Measurements from ENCODE around the gene CDK5R2.
A peak's percentile ranks its signal among the peaks of the same experiment; 100 is the strongest.

Gene CDK5R2

DNA sequence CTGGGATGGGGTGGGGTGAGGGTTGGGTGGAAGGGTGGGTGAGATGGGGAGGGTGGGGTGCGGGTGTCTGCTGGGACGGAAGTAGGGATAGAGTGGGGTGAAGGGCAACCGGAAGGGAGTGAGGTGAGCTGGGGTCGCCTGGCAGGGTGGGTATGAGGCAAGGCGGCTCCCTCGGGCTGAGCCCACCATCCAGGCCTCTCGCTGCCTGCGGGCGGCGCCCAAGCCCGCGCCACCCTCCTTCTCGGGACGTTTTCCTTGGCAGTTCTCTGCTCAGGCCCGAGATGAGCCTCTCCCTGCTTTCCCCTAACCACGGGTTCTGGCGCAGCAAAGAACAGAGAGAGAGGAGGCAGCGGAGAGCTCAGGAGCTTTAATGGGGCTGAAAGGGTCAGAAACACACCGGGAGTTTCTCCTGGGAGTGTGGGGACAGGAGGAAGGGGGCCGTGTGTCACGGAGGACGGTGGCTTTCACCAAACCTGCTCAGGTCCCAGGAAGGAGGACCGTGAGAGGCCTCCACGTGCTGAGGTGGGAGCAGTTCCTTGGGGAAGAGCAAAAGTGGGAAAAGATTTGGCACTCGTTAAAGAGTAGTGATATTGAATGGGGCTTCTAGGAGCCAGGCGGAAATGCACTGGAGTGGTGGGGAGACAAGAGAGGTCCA, 21.4 kb downstream of the CDK5R2 start:
- peaks cover 3% of the 10 kb centered on the region for H3K36me3 Mint-ChIP-seq (ENCODE audit: low read depth)
- peak overlapping the region; percentile 6 for H3K27ac Mint-ChIP-seq
- H3K4me1 Mint-ChIP-seq (ENCODE audit: low read depth) = peaks cover 11% of the 10 kb centered on the region
- H3K9me3 Mint-ChIP-seq = no peaks in the 10 kb centered on the region
- peak overlapping the region; percentile 34 for H3K4me3 Mint-ChIP-seq
- H3K27me3 Mint-ChIP-seq (ENCODE audit: low read depth) = peaks cover 74% of the 10 kb centered on the region

GRCh38 chr2:218981390-218981880, 22.0 kb downstream of the CDK5R2 start:
- Mint-ChIP-seq H3K9me3 (no peaks in the 10 kb centered on the region), H3K27me3 (ENCODE audit: low read depth) (peaks cover 74% of the 10 kb centered on the region), H3K36me3 (ENCODE audit: low read depth) (peaks cover 3% of the 10 kb centered on the region), H3K4me1 (ENCODE audit: low read depth) (peaks cover 12% of the 10 kb centered on the region), H3K27ac (peak overlapping the region; percentile 6), H3K4me3 (no peak overlapping the region)

DNA sequence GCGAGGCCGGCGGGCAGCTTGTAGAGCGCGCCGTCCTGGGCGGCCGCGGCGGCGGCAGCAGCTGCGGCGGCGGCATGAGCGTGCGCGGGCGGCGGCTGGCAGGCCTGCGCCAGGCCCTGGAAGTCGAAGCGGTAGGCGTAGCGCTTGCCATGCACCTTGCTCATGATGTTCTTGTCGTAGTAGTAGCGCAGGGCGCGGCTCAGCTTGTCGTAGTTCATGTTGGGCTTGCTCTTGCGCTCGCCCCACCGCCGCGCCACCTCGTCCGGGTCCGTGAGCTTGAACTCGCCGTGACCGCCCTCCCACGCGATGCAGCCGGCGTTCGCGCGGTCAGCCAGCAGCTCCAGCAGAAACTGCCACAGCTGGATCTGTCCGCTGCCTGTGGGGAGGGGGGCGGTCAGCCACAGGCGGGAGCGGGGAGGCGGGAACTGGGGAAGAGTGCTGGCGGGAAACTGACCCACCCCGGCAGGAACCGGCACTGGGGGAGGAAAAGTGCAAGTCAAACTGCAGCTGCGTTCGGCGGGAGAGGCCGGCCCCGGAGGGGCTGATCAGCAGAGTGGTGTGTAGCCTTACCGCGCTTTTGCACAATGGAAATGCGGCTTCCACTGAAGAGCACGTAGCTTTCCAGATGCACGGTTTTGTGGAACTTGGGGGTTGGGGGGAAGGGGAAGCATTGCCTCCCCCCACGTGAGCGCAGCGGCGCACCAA, 22.6 kb downstream of the CDK5R2 start:
- no peak overlapping the region for H3K4me3 Mint-ChIP-seq
- H3K36me3 Mint-ChIP-seq (ENCODE audit: low read depth) = peaks cover 3% of the 10 kb centered on the region
- H3K27me3 Mint-ChIP-seq (ENCODE audit: low read depth) = peaks cover 74% of the 10 kb centered on the region
- H3K4me1 Mint-ChIP-seq (ENCODE audit: low read depth) = peaks cover 12% of the 10 kb centered on the region
- H3K27ac Mint-ChIP-seq = no peak overlapping the region
- H3K9me3 Mint-ChIP-seq = no peaks in the 10 kb centered on the region

- H3K4me3 Mint-ChIP-seq = no peak overlapping the region
- H3K36me3 Mint-ChIP-seq (ENCODE audit: low read depth) = peaks cover 3% of the 10 kb centered on the region
- H3K27me3 Mint-ChIP-seq (ENCODE audit: low read depth) = peaks cover 74% of the 10 kb centered on the region
- no peak overlapping the region for H3K27ac Mint-ChIP-seq
- H3K4me1 Mint-ChIP-seq (ENCODE audit: low read depth) = peaks cover 12% of the 10 kb centered on the region
- no peaks in the 10 kb centered on the region for H3K9me3 Mint-ChIP-seq
Measured at GRCh38 chr2:218982586-218983262, 23.3 kb downstream of the CDK5R2 start.

DNA sequence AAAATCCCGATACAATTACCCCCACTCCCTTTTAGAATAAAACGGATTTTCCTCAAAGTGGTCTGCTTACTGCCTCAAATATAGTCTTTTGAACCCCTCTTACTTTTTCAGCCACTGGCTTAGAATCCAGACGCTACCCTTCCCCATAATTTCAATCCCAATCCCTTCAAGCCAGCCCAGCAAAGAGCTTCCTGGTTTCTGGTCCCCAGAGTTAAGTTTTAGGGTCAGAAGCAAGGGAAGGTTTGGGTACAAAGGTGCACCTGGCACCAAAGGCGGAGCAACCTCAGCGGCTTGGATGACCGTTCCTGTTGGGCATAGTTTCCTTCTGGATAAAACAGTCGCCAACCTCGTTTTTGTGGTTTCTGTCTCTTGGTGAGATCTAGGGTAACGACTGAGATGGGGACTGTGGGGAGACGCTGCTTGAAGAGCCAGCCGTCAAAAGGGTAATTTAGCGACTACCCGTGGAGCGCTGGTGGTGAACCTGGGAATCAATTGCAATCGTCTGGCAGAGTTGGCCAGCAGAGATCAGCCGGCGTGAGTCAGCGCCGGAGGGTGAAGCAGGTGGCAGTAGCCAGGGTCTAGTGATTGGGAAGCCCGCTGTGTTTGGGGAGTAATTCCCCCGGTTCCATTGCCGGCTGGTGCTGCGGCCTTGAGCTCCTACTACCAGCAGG, 23.9 kb downstream of the CDK5R2 start:
- no peaks in the 10 kb centered on the region for H3K9me3 Mint-ChIP-seq
- no peak overlapping the region for H3K27ac Mint-ChIP-seq
- H3K27me3 Mint-ChIP-seq (ENCODE audit: low read depth) = peaks cover 78% of the 10 kb centered on the region
- H3K4me1 Mint-ChIP-seq (ENCODE audit: low read depth) = peaks cover 12% of the 10 kb centered on the region
- no peak overlapping the region for H3K4me3 Mint-ChIP-seq
- peaks cover 3% of the 10 kb centered on the region for H3K36me3 Mint-ChIP-seq (ENCODE audit: low read depth)

DNA sequence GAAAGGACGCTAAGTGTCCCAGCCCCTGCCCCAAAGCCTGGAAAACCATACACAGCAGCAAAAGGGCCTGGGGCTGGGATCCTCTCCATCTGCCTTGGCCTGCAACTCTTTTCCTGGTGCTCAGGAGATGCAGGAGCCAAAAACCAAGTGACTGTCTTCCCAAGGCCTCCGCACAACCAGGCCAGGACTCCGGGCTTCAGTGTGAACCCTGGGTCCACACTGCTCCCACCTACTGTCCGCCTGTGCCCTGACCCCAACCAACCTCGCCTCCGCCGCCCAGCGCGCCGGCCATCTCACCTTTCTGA, 24.4 kb downstream of the CDK5R2 start:
- no peak overlapping the region for H3K27ac Mint-ChIP-seq
- peaks cover 3% of the 10 kb centered on the region for H3K36me3 Mint-ChIP-seq (ENCODE audit: low read depth)
- H3K9me3 Mint-ChIP-seq = no peaks in the 10 kb centered on the region

GRCh38 chr2:218984239-218985020, 25.0 kb downstream of the CDK5R2 start:
- H3K4me3 Mint-ChIP-seq = no peak overlapping the region
- H3K27ac Mint-ChIP-seq = peak overlapping the region; percentile 52
- H3K27me3 Mint-ChIP-seq (ENCODE audit: low read depth) = peaks cover 82% of the 10 kb centered on the region
- no peaks in the 10 kb centered on the region for H3K9me3 Mint-ChIP-seq
- H3K4me1 Mint-ChIP-seq (ENCODE audit: low read depth) = peaks cover 12% of the 10 kb centered on the region
- H3K36me3 Mint-ChIP-seq (ENCODE audit: low read depth) = peaks cover 3% of the 10 kb centered on the region

More for the DNA sequence above, 24.4 kb downstream of the CDK5R2 start:
- H3K4me3 Mint-ChIP-seq = no peak overlapping the region
- H3K27me3 Mint-ChIP-seq (ENCODE audit: low read depth) = peaks cover 79% of the 10 kb centered on the region
- H3K4me1 Mint-ChIP-seq (ENCODE audit: low read depth) = peaks cover 12% of the 10 kb centered on the region

GRCh38 chr2:218985021-218985324, 25.5 kb downstream of the CDK5R2 start, which contains the start of gene FEV:
FEV (minus strand) TSS chr2:218985184; CDS start chr2:218985075, 109 bp downstream.
- H3K27ac Mint-ChIP-seq = peak within 1 kb of the TSS; percentile 52
- H3K4me1 Mint-ChIP-seq (ENCODE audit: low read depth) = peaks cover 12% of the 10 kb centered on the region
- peaks cover 3% of the 10 kb centered on the region for H3K36me3 Mint-ChIP-seq (ENCODE audit: low read depth)
- peaks cover 82% of the 10 kb centered on the region for H3K27me3 Mint-ChIP-seq (ENCODE audit: low read depth)
- H3K9me3 Mint-ChIP-seq = no peaks in the 10 kb centered on the region
- no peak within 1 kb of the TSS for H3K4me3 Mint-ChIP-seq

DNA sequence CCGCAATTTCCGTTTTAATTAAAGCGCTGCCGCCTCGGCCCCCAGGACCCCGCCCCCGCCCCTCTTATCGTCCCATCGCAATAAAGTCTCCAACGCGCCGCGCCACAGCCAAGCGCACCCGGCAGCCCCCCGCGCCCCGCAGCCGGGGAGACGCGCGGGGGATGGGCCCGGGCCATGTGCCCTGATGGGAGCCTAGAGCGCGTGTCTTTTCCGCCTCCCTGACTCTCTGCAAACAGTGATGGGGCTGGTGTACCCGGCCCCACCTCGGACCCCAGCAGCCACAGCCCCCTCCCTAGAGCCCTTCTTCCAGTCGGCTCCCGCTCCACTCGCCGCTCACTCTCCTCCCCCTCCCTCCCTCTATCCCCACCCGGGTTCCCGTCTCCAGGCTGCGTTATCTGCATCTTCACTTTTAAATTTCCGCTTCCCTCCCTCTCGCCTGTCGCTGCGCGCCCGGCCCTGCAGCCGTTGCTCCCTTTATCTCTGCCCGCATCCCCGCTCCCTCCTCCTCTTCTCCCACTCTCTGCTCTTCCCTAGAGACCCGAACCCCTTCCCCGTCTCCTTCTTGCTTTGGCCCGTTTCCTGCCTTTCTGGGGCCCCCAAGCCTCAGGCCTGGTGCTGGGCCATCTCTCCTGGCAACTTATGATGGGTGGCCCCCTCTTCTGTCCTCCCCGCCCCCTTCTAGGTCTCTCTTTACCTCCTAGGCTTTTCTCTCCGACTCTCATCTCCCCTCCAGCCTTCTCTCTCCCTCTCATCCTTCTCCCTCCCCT, 26.0 kb downstream of the CDK5R2 start:
- no peak overlapping the region for H3K27ac Mint-ChIP-seq
- peaks cover 84% of the 10 kb centered on the region for H3K27me3 Mint-ChIP-seq (ENCODE audit: low read depth)
- no peak overlapping the region for H3K4me3 Mint-ChIP-seq

GRCh38 chr2:218986148-218986761, 26.8 kb downstream of the CDK5R2 start:
- Mint-ChIP-seq H3K36me3 (ENCODE audit: low read depth) (no peaks in the 10 kb centered on the region), H3K27ac (no peak overlapping the region), H3K27me3 (ENCODE audit: low read depth) (peaks cover 86% of the 10 kb centered on the region), H3K4me1 (ENCODE audit: low read depth) (peaks cover 6% of the 10 kb centered on the region), H3K4me3 (no peak overlapping the region), H3K9me3 (no peaks in the 10 kb centered on the region)

More for the DNA sequence above, 26.0 kb downstream of the CDK5R2 start:
- peaks cover 10% of the 10 kb centered on the region for H3K4me1 Mint-ChIP-seq (ENCODE audit: low read depth)
- H3K36me3 Mint-ChIP-seq (ENCODE audit: low read depth) = peaks cover 1% of the 10 kb centered on the region
- no peaks in the 10 kb centered on the region for H3K9me3 Mint-ChIP-seq

GRCh38 chr2:218988164-218988563, 28.7 kb downstream of the CDK5R2 start:
- H3K27ac Mint-ChIP-seq = no peak overlapping the region
- H3K9me3 Mint-ChIP-seq = no peaks in the 10 kb centered on the region
- no peaks in the 10 kb centered on the region for H3K36me3 Mint-ChIP-seq (ENCODE audit: low read depth)
- peaks cover 86% of the 10 kb centered on the region for H3K27me3 Mint-ChIP-seq (ENCODE audit: low read depth)
- H3K4me1 Mint-ChIP-seq (ENCODE audit: low read depth) = peaks cover 5% of the 10 kb centered on the region
- H3K4me3 Mint-ChIP-seq = no peak overlapping the region

DNA sequence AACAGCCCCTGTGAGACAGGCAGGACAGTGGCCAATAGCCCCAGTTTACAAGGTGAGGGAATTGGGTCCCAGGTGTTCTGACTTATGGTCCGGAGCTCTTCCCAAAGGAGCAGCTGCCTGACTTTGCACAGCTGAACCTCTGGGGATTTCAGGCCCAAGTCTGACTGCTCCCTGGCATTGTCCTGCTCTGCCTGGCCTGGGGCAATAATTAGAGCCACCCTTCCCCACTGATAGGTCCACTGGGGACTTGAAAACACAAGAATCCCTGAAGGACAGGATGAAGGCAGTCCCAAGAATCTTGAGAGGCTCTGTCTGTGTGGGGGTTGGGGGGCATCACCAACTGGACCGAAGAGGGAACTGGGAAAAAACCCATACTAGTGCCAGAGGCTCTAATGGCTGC, 29.2 kb downstream of the CDK5R2 start:
- H3K36me3 Mint-ChIP-seq (ENCODE audit: low read depth) = no peaks in the 10 kb centered on the region
- no peak overlapping the region for H3K27ac Mint-ChIP-seq
- peaks cover 5% of the 10 kb centered on the region for H3K4me1 Mint-ChIP-seq (ENCODE audit: low read depth)
- H3K9me3 Mint-ChIP-seq = no peaks in the 10 kb centered on the region
- no peak overlapping the region for H3K4me3 Mint-ChIP-seq
- peaks cover 83% of the 10 kb centered on the region for H3K27me3 Mint-ChIP-seq (ENCODE audit: low read depth)

GRCh38 chr2:218990052-218990451, 30.6 kb downstream of the CDK5R2 start:
- Mint-ChIP-seq H3K4me1 (ENCODE audit: low read depth) (peaks cover 3% of the 10 kb centered on the region), H3K36me3 (ENCODE audit: low read depth) (no peaks in the 10 kb centered on the region), H3K27me3 (ENCODE audit: low read depth) (peaks cover 92% of the 10 kb centered on the region), H3K27ac (no peak overlapping the region), H3K9me3 (no peaks in the 10 kb centered on the region), H3K4me3 (no peak overlapping the region)

Measured in T-helper 1 cell treated with Interleukin-12 subunit alpha and Interleukin-12 subunit beta and Interleukin-4 antibody, amounts not matched to agents 30 μg/mL and 1 μg/mL, for 36 hours (primary cell).